Tibial artery (tissue), 4 donors: Measurements from ENCODE around the gene ORC5.

ENCODE experiments used
- DNase-seq, 2 donors: peaks; one replicate each; pipeline ENCODE4 v3.0.0-alpha.2; 2019
- H3K27ac ChIP-seq, 2 donors: fragments of 200-600 bp; sonication (generic) in 1 of 2; 1 replicate in 1 of 2; 2 replicates in 1 of 2; pipeline ENCODE4 v1.5.1; 2018 to 2019; ENCODE audit warnings: mild to moderate bottlenecking in 1 of 2
- H3K27me3 ChIP-seq, 2 donors: fragments of 200-600 bp; sonication (generic) in 1 of 2; one replicate each; pipeline versions ENCODE4 v1.5.1 to v1.6.0; 2016 to 2019
- H3K36me3 ChIP-seq, 3 donors: fragments of 200-600 bp; sonication (generic) in 2 of 3; one replicate each; pipeline ENCODE4 v1.5.1; 2016 to 2019; ENCODE audit warnings: mild to moderate bottlenecking in 2 of 3
- H3K4me1 ChIP-seq, 4 donors: fragments of 200-600 bp; sonication (generic) in 2 of 4; 1 replicate in 3 of 4; 2 replicates in 1 of 4; pipeline ENCODE4 v1.5.1; 2016 to 2019
- H3K4me3 ChIP-seq, 2 donors: fragments of 200-600 bp; sonication (generic) in 1 of 2; 1 replicate in 1 of 2; 2 replicates in 1 of 2; pipeline ENCODE4 v1.5.1; 2018 to 2019; ENCODE audit warnings: mild to moderate bottlenecking in 2 of 2
- H3K9me3 ChIP-seq, 3 donors: fragments of 200-600 bp; sonication (generic) in 1 of 3; one replicate each; pipeline ENCODE4 v1.5.1; 2016 to 2019
- intact Hi-C: fragments of 100-400 bp; cut with DNase I; formaldehyde crosslinking; loops from one replicate; pipeline ENCODE4 v1.15.0; 2023; ENCODE audit warnings: low total_unique reads
- TF ChIP-seq, protein P1 (sequence below), 2 experiments: fragments of 200-600 bp in 1 of 2; fragments of 450-650 bp in 1 of 2; IDR thresholded peaks; one replicate each; pipeline ENCODE4 v1.5.1; 2017 to 2019; ENCODE audit warnings: antibody characterized with exemption in 2 of 2, mild to moderate bottlenecking in 1 of 2, moderate library complexity in 1 of 2

Gene ORC5

DNA sequence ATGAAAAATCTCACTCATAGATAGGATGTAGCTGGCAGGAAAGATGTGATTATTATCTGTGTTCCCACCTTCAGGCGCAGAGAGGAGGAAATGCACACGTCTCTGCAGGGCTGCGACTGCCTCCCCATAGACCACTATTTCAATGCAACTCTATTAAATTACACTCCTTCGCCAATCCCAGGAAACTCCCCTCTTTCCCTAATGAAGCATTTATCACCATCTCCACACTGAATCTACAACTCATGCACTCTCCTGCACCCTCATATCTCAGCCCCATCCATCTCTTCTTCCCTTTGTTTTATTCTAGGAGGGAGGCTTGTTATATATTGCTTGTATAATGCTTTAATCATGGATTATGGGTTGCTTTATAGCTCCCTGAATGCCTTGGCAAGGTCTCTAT, 116.6 kb downstream of the ORC5 start:
- intact Hi-C loops: no loop called here
- H3K4me3 ChIP-seq: no peak overlapping the region
- H3K9me3 ChIP-seq: no peaks in the 10 kb centered on the region
- no peak for DNase-seq
- H3K27ac ChIP-seq: no peak overlapping the region
- no peaks in the 10 kb centered on the region for H3K4me1 ChIP-seq
- no peaks in the 10 kb centered on the region for H3K27me3 ChIP-seq
- no peaks in the 10 kb centered on the region for H3K36me3 ChIP-seq
- TF ChIP-seq, protein P1, sequence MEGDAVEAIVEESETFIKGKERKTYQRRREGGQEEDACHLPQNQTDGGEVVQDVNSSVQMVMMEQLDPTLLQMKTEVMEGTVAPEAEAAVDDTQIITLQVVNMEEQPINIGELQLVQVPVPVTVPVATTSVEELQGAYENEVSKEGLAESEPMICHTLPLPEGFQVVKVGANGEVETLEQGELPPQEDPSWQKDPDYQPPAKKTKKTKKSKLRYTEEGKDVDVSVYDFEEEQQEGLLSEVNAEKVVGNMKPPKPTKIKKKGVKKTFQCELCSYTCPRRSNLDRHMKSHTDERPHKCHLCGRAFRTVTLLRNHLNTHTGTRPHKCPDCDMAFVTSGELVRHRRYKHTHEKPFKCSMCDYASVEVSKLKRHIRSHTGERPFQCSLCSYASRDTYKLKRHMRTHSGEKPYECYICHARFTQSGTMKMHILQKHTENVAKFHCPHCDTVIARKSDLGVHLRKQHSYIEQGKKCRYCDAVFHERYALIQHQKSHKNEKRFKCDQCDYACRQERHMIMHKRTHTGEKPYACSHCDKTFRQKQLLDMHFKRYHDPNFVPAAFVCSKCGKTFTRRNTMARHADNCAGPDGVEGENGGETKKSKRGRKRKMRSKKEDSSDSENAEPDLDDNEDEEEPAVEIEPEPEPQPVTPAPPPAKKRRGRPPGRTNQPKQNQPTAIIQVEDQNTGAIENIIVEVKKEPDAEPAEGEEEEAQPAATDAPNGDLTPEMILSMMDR (IDR thresholded peaks at IDR 0.05): no peak

DNA sequence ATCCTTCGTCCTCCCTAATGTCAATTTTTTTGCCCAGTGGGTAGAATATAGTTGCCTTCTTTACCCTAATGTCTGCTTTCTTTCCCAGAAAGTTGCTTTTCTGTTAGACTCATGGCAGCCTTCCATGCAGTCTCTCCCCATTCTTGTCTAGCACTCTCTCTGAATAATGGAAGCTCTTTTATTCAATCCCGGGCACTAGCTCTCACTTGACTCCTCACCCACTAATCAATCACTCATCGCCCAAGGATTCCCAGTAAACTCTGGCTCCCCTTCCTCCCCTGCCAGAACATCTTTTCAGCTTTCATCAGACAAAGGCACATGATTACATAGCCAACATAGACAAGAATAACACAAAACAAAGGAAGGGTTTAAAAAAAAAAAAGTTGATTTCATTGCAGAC, 118.2 kb downstream of the ORC5 start:
- Histone ChIP-seq H3K4me1 (no peaks in the 10 kb centered on the region), H3K27ac (no peak overlapping the region), H3K27me3 (no peaks in the 10 kb centered on the region), H3K9me3 (no peaks in the 10 kb centered on the region), H3K4me3 (no peak overlapping the region), H3K36me3 (no peaks in the 10 kb centered on the region)
- no peak for DNase-seq
- intact Hi-C loops: no loop called here
- TF ChIP-seq, protein P1 (IDR thresholded peaks at IDR 0.05): no peak

DNA sequence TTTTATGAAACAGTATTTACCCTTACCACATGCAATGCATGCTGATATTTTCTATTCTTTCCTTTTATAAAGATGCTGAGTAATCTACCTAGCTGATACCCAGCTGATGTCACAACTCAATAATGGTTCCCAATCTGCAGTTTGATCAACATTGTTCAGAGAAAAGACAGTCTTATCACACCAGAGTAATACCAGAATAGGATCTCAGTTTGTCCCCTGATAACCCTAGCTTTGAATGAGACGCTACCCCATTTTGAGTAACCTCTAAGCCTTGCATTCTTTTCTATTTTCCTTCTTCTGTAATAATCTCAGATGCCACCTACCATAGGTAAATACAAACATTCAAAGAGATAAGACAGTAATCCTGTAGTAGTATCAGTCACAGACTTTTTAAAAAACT, 118.8 kb downstream of the ORC5 start:
- intact Hi-C loops: no loop called here
- no peaks in the 10 kb centered on the region for H3K4me1 ChIP-seq
- H3K27ac ChIP-seq: no peak overlapping the region
- no peaks in the 10 kb centered on the region for H3K9me3 ChIP-seq
- TF ChIP-seq, protein P1 (IDR thresholded peaks at IDR 0.05): no peak
- H3K4me3 ChIP-seq: no peak overlapping the region
- no peak for DNase-seq
- no peaks in the 10 kb centered on the region for H3K36me3 ChIP-seq
- H3K27me3 ChIP-seq: no peaks in the 10 kb centered on the region
